Peyer's patch (tissue), 4 donors: ENCODE results near the gene OR2S2.
"Not testable (repeated sequence)": the region's sequence is repeated elsewhere in the genome, so short reads cannot be mapped to it uniquely, and the experiment has no call there.

Experiments used
- CTCF ChIP-seq, 6 experiments: fragments of 450-650 bp in 4 of 6; fragments of 200-600 bp in 2 of 6; sonication (generic) in 1 of 6; IDR thresholded peaks; one replicate each; pipeline ENCODE4 v1.5.1; 2017 to 2019; ENCODE audit warnings: antibody characterized with exemption in 6 of 6, mild to moderate bottlenecking in 3 of 6, moderate library complexity in 1 of 6
- POLR2A ChIP-seq, 2 donors: fragments of 450-650 bp; IDR thresholded peaks; one replicate each; pipeline ENCODE4 v1.5.1; 2017; ENCODE audit warnings: antibody characterized with exemption in 2 of 2, mild to moderate bottlenecking in 2 of 2, moderate library complexity in 2 of 2

- not testable (repeated sequence) for TF ChIP-seq POLR2A, CTCF (IDR thresholded peaks at IDR 0.05)
Observed at GRCh38 chr9:35934069-35934468, 23.9 kb downstream of the OR2S2 start.
